LNCAP (cell line): ENCODE data around the gene ADAMTS16.

Source experiments
- TF ChIP-seq, protein P1 (sequence below): fragments of 450-650 bp; IDR thresholded peaks from 2 replicates; pipeline ENCODE4 v1.5.1; 2017; ENCODE audit warnings: mild to moderate bottlenecking

ADAMTS16 gene

DNA sequence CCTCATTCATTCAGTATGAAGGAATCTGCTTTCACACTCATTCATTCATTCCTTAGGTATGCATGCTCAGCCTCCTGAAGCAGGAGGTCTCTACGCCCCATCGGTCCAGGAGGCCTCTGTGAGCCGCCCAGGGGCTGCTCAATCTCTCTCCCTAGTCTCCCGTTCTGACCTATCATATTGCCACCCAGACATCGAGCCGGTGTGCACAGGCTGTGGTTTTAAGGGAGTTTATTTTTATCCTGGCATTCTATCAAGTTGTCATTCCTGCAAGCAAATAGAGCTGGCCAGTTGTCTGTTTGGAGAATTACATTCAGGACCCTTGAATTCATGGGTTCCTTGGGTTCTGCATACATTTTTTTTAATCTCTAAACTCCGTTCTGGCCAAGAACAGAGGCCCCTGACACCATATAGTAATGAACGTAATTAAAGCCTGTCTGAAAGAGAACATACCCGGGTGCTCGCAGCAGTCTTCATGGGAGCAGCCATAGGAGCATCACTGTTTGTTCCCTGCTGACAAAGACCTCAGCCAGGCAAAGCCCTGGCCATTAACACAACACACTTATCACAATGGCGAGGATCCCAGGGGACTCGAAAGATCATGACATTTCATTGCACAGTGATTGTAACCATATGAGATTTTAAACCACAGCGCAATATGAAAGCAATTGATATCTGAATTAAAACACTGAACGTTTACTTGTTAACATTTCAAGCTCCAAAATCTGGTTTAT is 80.9 kb downstream of the ADAMTS16 start:
- TF ChIP-seq, protein P1, sequence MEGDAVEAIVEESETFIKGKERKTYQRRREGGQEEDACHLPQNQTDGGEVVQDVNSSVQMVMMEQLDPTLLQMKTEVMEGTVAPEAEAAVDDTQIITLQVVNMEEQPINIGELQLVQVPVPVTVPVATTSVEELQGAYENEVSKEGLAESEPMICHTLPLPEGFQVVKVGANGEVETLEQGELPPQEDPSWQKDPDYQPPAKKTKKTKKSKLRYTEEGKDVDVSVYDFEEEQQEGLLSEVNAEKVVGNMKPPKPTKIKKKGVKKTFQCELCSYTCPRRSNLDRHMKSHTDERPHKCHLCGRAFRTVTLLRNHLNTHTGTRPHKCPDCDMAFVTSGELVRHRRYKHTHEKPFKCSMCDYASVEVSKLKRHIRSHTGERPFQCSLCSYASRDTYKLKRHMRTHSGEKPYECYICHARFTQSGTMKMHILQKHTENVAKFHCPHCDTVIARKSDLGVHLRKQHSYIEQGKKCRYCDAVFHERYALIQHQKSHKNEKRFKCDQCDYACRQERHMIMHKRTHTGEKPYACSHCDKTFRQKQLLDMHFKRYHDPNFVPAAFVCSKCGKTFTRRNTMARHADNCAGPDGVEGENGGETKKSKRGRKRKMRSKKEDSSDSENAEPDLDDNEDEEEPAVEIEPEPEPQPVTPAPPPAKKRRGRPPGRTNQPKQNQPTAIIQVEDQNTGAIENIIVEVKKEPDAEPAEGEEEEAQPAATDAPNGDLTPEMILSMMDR, result no peak

DNA sequence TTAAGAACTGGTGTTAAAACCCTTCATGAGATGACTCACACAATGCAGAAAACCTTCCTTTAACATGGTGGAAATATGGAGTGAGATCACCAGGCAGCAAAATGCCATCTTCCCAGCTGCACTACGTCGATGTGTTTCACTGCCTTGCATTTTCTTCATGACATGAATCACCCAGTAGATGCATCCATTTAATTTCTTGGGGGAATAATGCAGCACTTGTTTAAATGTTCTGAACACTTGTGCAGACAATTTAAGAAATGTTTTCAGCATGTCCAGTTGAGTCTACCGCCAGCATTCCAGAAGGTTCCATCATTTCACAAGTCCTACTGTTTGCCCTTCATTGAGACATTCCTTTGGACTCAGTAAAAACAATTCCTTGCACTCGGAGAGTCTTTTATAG is 81.6 kb downstream of the ADAMTS16 start:
- TF ChIP-seq, protein P1, result no peak

DNA sequence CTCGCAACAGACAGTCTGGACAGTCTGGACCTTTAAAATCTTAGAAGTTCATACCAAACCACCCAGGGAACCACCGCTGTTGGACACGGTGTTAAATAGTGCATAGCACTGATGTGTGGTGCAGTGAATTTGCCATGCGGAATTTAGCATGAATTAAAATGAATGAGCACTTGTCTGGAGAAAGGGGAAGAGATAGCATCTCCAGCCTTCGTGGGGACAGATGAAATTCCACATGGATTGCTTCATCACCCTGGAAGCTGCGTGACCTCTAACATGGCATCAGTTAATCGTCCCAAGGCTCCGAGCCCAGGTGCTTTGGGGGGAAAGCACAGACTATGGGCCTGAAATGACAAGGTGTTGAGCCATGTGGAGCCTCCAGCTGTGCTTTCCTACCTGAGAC is 91.4 kb downstream of the ADAMTS16 start:
- TF ChIP-seq, protein P1, result no peak

DNA sequence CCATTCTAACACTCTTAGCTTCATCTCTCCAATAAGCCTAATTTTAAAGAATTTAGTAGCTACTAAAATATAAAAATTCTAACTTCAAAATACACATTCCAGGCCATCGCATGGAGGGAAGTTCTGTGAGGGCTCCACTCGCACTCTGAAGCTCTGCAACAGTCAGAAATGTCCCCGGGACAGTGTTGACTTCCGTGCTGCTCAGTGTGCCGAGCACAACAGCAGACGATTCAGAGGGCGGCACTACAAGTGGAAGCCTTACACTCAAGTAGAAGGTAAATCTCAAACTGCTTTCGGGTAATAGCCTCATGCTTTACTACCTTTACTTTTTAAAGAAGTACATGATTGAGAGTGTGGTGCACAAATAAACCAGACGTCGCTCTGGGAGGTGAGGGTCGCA is 94.8 kb downstream of the ADAMTS16 start:
- TF ChIP-seq, protein P1, result no peak

DNA sequence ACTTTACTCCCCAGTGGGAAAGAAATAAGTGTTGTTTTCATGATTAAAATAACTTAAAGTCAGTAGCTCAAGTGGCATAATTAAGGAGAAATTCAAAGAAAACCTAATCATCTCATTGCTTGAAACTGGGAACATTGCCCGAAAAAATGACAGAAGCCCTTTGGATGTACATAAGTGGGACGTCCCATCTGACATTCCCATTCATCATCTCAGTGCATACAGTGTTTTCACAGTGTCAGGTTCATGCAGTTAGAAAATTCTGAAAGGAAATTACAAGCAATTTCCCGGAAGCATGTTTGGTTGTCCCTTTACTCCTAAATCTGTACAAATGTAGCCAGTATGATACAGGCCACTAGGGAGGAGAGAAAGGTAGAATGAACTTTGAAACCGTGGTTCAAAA is 95.6 kb downstream of the ADAMTS16 start:
- TF ChIP-seq, protein P1, result no peak

DNA sequence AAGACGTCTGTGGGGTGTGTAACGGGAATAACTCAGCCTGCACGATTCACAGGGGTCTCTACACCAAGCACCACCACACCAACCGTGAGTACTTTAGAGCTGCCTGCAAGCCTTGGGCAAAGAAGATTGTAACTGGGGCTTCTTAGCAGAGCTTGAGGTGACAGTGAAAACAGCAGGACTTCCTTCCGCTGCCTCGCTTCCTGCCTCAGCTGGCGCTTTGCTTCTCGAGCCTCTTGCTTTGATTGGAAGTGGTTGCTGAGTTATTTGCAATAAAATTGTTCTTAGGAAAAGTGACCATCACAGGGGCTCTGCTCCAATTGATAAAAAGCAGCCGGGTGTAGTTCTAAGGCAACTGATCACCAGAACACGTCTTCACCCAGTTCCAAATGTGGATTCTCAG is 99.1 kb downstream of the ADAMTS16 start:
- TF ChIP-seq, protein P1, result no peak

DNA sequence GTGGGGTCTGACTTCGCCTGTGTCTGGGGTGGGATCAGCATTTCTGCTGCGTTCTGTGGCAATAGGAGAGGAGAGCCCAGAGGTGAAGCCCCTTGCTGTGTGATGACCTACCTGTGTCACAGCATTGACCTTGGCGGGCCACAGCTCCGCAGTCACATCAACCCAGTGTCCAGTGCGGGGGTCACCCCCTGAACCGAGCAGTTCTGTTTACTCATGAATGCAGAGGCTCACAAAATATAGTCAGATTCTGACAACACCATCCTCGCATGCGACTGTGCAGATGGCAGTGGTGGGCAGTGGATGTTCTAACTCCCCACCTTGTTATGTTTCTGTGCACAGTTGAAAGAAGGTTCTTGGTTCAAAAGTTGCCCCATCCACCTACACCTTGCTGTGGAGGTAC is 100.1 kb downstream of the ADAMTS16 start:
- TF ChIP-seq, protein P1, result no peak

DNA sequence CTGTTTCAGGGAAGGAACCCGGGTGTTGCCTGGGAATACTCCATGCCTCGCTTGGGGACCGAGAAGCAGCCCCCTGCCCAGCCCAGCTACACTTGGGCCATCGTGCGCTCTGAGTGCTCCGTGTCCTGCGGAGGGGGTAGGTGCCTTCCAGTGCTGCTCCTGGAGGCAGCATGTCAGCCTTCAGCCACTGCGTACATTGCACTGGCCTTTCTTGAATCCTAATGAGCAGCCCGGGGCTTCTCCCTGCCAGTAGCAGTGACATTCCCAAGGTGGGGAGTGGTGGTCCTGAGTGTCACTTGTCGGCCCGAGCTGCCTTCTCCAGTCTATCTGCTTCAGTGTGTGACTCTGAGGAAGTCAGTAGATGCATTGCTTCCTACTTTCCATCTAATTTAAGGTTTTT is 101.9 kb downstream of the ADAMTS16 start:
- TF ChIP-seq, protein P1, result no peak
